Measurements from ENCODE around the gene KDR. TPM values are rescaled to one million over a fixed set of nuclear protein-coding genes. Genes with fewer than 3 reads are reported as not detected.

The KDR gene
- total RNA-seq, 1 donor from 2014 or later = not detected

GRCh38 chr4:55110131-55110530, 15.3 kb downstream of the KDR start:
- H3K4me3 Mint-ChIP-seq = no peak overlapping the region
- no peaks in the 10 kb centered on the region for H3K4me1 Mint-ChIP-seq
- no peak overlapping the region for H3K27ac Mint-ChIP-seq
- H3K9me3 Mint-ChIP-seq = peaks cover 4% of the 10 kb centered on the region
- H3K27me3 Mint-ChIP-seq = no peaks in the 10 kb centered on the region
- no peaks in the 10 kb centered on the region for H3K36me3 Mint-ChIP-seq (ENCODE audit: low read depth)
- DNase-seq = no peak
- intact Hi-C loops (cut with micrococcal nuclease) = no loop called here

DNA sequence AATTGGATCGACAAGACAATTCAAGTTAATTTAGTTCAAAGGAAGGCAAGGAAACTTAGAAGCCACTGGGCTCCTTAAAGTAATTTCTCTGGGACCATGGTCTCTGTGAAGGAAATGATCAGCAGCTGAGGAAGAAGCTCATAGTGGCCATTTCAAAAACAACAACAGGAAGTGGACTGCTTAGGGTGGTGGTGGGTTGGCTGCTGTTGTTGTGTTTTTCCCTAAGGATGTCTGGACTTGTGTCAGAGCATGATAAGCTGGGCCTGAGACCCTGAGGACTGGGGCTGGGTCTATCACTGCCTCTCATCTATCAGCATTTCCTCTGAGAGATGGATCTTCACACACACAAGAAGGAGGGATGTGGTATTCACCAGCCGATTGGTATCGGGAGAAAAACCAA, 18.3 kb downstream of the KDR start:
- H3K9me3 Mint-ChIP-seq = peaks cover 4% of the 10 kb centered on the region
- no peak overlapping the region for H3K4me3 Mint-ChIP-seq
- H3K27me3 Mint-ChIP-seq = no peaks in the 10 kb centered on the region
- H3K27ac Mint-ChIP-seq = no peak overlapping the region
- intact Hi-C loops (cut with micrococcal nuclease) = no loop called here
- no peaks in the 10 kb centered on the region for H3K36me3 Mint-ChIP-seq (ENCODE audit: low read depth)
- H3K4me1 Mint-ChIP-seq = no peaks in the 10 kb centered on the region
- no peak for DNase-seq

DNA sequence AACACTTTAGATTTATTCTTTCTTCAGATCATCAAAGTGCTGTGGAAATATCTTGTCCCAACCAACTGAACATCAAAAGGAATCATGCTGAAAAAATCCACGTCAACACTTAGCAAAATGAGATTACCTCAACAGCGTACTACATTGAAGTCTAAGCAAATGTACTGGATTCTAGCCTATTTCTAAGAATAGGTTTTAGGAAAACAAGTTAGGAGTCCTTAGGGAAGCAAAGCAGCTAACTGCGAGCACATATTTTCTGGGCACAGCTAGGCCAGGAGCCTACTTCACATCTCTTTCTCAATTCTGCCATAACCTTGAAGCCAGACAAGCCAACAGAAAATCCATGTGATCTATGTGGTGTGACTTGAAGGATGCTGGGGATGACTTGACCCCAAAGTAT, 22.2 kb downstream of the KDR start:
- intact Hi-C loops (cut with micrococcal nuclease) = no loop called here
- H3K36me3 Mint-ChIP-seq (ENCODE audit: low read depth) = no peaks in the 10 kb centered on the region
- H3K4me3 Mint-ChIP-seq = no peak overlapping the region
- DNase-seq = no peak
- H3K9me3 Mint-ChIP-seq = no peaks in the 10 kb centered on the region
- H3K4me1 Mint-ChIP-seq = no peaks in the 10 kb centered on the region
- no peaks in the 10 kb centered on the region for H3K27me3 Mint-ChIP-seq
- H3K27ac Mint-ChIP-seq = no peak overlapping the region

- H3K27me3 Mint-ChIP-seq = no peaks in the 10 kb centered on the region
- no peaks in the 10 kb centered on the region for H3K4me1 Mint-ChIP-seq
- H3K9me3 Mint-ChIP-seq = no peaks in the 10 kb centered on the region
- no peak for DNase-seq
- intact Hi-C loops (cut with micrococcal nuclease) = no loop called here
- H3K4me3 Mint-ChIP-seq = no peak overlapping the region
- no peak overlapping the region for H3K27ac Mint-ChIP-seq
- no peaks in the 10 kb centered on the region for H3K36me3 Mint-ChIP-seq (ENCODE audit: low read depth)
Observed at GRCh38 chr4:55099816-55100215, 25.6 kb downstream of the KDR start.

DNA sequence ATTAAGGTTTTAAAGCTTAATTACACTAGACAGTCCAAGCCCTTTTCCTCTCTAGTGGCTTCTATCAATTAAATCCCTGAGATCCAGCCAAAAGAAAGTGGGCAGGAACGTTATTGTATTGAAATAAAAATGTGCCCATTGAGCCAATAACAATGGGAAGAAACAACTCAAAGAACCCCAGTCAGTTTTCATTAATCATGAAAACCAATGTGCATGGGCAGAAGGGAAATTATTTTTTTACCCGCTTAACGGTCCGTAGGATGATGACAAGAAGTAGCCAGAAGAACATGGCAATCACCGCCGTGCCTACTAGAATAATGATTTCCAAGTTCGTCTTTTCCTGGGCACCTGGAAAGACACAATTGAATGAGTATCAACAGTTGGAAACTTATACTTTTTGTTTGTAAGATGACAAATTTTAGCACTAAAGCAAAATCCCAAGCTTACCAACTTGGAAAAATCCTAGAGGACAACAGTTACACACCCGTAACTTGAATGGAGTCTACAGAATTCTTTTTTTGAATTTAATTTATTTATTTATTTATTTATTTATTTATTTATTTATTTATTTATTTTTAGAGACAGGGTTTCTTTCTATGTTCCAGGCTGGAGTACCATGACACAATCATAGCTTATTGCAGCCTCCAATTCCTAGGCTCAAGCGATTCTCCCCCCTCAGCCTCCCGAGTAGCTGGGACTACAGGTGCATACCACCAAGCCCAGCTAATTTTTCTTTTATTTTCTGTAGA, 26.8 kb downstream of the KDR start:
- Mint-ChIP-seq H3K27ac (no peak overlapping the region), H3K9me3 (no peaks in the 10 kb centered on the region), H3K4me1 (no peaks in the 10 kb centered on the region), H3K4me3 (no peak overlapping the region), H3K36me3 (ENCODE audit: low read depth) (no peaks in the 10 kb centered on the region), H3K27me3 (no peaks in the 10 kb centered on the region)
- intact Hi-C loops (cut with micrococcal nuclease) = no loop called here
- no peak for DNase-seq

- Mint-ChIP-seq H3K9me3 (no peaks in the 10 kb centered on the region), H3K4me3 (no peak overlapping the region), H3K27me3 (no peaks in the 10 kb centered on the region), H3K36me3 (ENCODE audit: low read depth) (no peaks in the 10 kb centered on the region), H3K4me1 (no peaks in the 10 kb centered on the region), H3K27ac (no peak overlapping the region)
- intact Hi-C loops (cut with micrococcal nuclease) = no loop called here
- no peak for DNase-seq
Observed at GRCh38 chr4:55096619-55097018, 28.8 kb downstream of the KDR start.

GRCh38 chr4:55096045-55096444, 29.4 kb downstream of the KDR start:
- DNase-seq = no peak
- Mint-ChIP-seq H3K4me1 (no peaks in the 10 kb centered on the region), H3K36me3 (ENCODE audit: low read depth) (no peaks in the 10 kb centered on the region), H3K4me3 (no peak overlapping the region), H3K27ac (no peak overlapping the region), H3K9me3 (no peaks in the 10 kb centered on the region), H3K27me3 (no peaks in the 10 kb centered on the region)
- intact Hi-C loops (cut with micrococcal nuclease) = no loop called here

DNA sequence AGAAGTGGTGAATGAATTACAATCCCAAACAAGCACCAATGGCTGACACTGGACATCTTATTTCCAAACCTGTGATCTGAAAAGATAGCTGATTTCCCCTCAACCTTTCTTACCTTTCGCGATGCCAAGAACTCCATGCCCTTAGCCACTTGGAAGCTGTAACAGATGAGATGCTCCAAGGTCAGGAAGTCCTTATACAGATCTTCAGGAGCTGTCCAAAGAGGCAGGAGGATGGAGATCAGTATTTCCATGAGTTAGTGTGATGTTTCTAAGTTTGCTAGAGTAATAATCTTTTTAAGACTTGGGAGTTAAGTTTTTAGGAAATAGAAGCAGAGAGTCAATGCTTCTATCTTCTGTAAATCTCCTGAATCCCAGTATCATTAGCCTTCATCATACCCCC, 32.9 kb downstream of the KDR start:
- Mint-ChIP-seq H3K9me3 (no peaks in the 10 kb centered on the region), H3K36me3 (ENCODE audit: low read depth) (no peaks in the 10 kb centered on the region), H3K27me3 (no peaks in the 10 kb centered on the region), H3K4me3 (no peak overlapping the region), H3K27ac (no peak overlapping the region), H3K4me1 (no peaks in the 10 kb centered on the region)
- no peak for DNase-seq
- intact Hi-C loops (cut with micrococcal nuclease) = no loop called here

DNA sequence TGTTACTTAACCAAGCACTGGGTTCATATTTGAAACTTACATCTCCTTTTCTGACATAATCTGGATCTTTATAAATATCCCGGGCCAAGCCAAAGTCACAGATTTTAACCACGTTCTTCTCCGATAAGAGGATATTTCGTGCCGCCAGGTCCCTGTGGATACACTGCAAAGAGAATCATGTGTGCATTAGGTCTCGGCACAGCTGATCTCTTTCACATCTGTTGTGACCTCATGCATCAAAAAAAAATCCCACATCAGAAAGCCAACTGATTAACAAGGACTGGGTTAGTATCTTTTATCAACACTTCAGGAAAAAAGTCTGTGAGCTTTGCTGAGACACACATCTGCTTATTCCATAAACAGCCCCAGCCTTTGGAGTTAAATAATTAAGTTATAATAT, 35.5 kb downstream of the KDR start:
- no peaks in the 10 kb centered on the region for H3K9me3 Mint-ChIP-seq
- no peaks in the 10 kb centered on the region for H3K27me3 Mint-ChIP-seq
- DNase-seq = no peak
- H3K4me1 Mint-ChIP-seq = no peaks in the 10 kb centered on the region
- no peaks in the 10 kb centered on the region for H3K36me3 Mint-ChIP-seq (ENCODE audit: low read depth)
- intact Hi-C loops (cut with micrococcal nuclease) = no loop called here
- no peak overlapping the region for H3K4me3 Mint-ChIP-seq
- no peak overlapping the region for H3K27ac Mint-ChIP-seq

DNA sequence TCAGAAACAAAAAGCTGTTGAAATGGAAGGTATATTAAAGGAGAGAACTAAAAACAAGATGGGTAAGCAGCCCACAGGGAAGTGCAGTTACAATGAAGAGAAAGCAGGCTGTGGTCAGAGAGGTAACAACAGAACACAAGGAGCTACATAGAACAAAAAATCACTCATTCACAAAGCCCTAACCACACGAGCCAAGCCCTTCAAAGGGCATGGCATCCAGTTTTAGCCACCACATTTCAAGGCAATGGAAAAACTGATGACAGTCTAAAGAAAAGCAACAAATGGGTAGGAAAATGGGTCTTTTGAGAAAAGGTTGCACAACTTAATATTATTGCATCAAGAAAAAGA, 37.5 kb downstream of the KDR start:
- intact Hi-C loops (cut with micrococcal nuclease) = no loop called here
- Mint-ChIP-seq H3K27me3 (no peaks in the 10 kb centered on the region), H3K9me3 (no peaks in the 10 kb centered on the region), H3K36me3 (ENCODE audit: low read depth) (no peaks in the 10 kb centered on the region), H3K4me3 (no peak overlapping the region), H3K27ac (no peak overlapping the region), H3K4me1 (no peaks in the 10 kb centered on the region)
- no peak for DNase-seq

DNA sequence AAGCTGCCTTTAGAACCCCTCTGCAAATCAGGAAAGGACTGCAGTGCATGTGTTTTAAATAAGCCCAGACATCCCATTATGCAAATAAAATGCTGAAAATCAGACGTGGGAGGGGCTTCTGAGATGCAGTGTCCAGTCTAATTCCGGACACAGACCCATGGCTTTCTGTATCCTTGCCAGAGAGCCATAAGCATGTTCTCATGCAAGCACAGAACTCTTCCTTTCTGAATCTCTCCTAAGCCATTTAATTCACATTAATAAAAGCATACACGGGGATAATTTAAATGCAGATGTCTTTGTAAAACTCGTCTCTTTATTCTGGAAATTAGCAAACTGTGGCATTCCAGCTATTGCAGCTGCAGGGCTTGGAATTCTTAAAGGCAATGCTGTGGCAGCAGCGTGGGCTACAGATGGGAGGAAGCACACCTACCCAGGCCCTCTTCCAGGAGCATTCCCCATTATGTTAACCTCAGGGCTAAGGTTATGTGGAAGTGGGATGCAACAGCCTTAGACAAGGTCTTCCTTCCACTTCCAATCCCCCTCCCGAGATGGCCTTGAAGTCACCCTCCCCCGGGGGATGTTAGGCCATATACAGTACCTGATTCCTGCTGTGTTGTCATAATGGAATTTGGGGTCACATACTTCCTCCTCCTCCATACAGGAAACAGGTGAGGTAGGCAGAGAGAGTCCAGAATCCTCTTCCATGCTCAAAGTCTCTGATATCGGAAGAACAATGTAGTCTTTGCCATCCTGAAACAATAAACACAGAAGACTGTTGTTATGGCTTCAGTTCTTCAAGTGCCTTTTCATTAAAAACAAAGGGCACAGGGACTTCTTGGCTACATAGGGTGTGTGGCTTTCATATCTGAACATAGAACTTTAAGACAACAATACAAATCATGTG, 38.1 kb downstream of the KDR start:
- H3K27me3 Mint-ChIP-seq = no peaks in the 10 kb centered on the region
- no peaks in the 10 kb centered on the region for H3K9me3 Mint-ChIP-seq
- H3K4me3 Mint-ChIP-seq = no peak overlapping the region
- H3K36me3 Mint-ChIP-seq (ENCODE audit: low read depth) = no peaks in the 10 kb centered on the region
- intact Hi-C loops (cut with micrococcal nuclease) = no loop called here
- no peaks in the 10 kb centered on the region for H3K4me1 Mint-ChIP-seq
- no peak overlapping the region for H3K27ac Mint-ChIP-seq
- no peak for DNase-seq

GRCh38 chr4:55086578-55086977, 38.8 kb downstream of the KDR start:
- Mint-ChIP-seq H3K9me3 (no peaks in the 10 kb centered on the region), H3K4me1 (no peaks in the 10 kb centered on the region), H3K36me3 (ENCODE audit: low read depth) (no peaks in the 10 kb centered on the region), H3K27me3 (no peaks in the 10 kb centered on the region), H3K4me3 (no peak overlapping the region), H3K27ac (no peak overlapping the region)
- intact Hi-C loops (cut with micrococcal nuclease) = no loop called here
- no peak for DNase-seq

DNA sequence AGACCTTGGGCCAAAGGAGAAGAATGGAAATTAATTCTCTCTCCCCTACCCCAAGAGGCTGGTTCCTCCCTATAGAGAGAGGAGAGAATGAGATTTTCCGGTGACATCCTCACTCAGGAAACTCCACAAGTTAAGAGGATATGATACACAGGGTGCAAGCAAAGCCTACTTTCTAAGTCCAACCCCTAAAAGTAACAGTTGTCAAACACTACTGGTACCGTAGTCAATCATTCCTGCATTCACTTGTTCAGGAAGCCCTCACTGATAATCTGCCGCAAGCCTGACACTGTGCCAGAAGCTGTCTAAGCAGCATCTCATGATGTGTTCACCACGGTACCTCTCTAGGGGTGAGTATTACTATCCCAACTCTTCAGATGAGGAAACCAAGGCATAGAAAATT, 41.7 kb downstream of the KDR start:
- DNase-seq = no peak
- Mint-ChIP-seq H3K27me3 (no peaks in the 10 kb centered on the region), H3K4me1 (no peaks in the 10 kb centered on the region), H3K4me3 (no peak overlapping the region), H3K27ac (no peak overlapping the region), H3K9me3 (no peaks in the 10 kb centered on the region), H3K36me3 (ENCODE audit: low read depth) (no peaks in the 10 kb centered on the region)
- intact Hi-C loops (cut with micrococcal nuclease) = no loop called here

- H3K27ac Mint-ChIP-seq = no peak overlapping the region
- no peaks in the 10 kb centered on the region for H3K36me3 Mint-ChIP-seq (ENCODE audit: low read depth)
- H3K4me1 Mint-ChIP-seq = no peaks in the 10 kb centered on the region
- H3K27me3 Mint-ChIP-seq = no peaks in the 10 kb centered on the region
- no peak for DNase-seq
- intact Hi-C loops (cut with micrococcal nuclease) = no loop called here
- H3K4me3 Mint-ChIP-seq = no peak overlapping the region
- no peaks in the 10 kb centered on the region for H3K9me3 Mint-ChIP-seq
Observed at GRCh38 chr4:55082756-55083155, 42.6 kb downstream of the KDR start.
